Pancreas (tissue), 10 donors: Measurements from ENCODE around the gene ZFHX2. TPM values are rescaled to one million over a fixed set of nuclear protein-coding genes. Genes with fewer than 3 reads are reported as not detected.

Source experiments
- ATAC-seq, 4 donors: fragments of 200-7000 bp; cut with Tn5 transposase; one replicate each; pipeline versions ENCODE4 v1.8.0 to v1.9.1; 2020; ENCODE audit warnings: mild to moderate bottlenecking in 4 of 4, moderate library complexity in 4 of 4
- DNase-seq, 6 donors: peaks; one replicate each; pipeline ENCODE4 v3.0.0-alpha.2; 2020
- FAIRE-seq: peaks from 2 replicates; lab custom pipeline; 2012; peaks lifted over from hg19 to GRCh38; lab: Jason Lieb, UNC
- H3K27ac ChIP-seq, 4 donors: fragments of 200-600 bp; sonication (generic); 1 replicate in 3 of 4; 2 replicates in 1 of 4; pipeline versions ENCODE4 v1.5.0 to v1.8.0; 2020
- H3K27me3 ChIP-seq, 4 donors: fragments of 200-600 bp; one replicate each; pipeline ENCODE4 v1.8.0; 2021
- H3K36me3 ChIP-seq, 3 donors: fragments of 200-600 bp; sonication (generic) in 1 of 3; one replicate each; pipeline versions ENCODE4 v1.5.0 to v1.8.0; 2020 to 2021
- H3K4me1 ChIP-seq, 3 donors: fragments of 200-600 bp; one replicate each; pipeline ENCODE4 v1.8.0; 2021
- H3K4me3 ChIP-seq, 4 donors: fragments of 200-600 bp; sonication (generic) in 2 of 4; one replicate each; pipeline versions ENCODE4 v1.5.0 to v1.8.0; 2020 to 2021
- H3K9me3 ChIP-seq, 4 donors: fragments of 200-600 bp; one replicate each; pipeline ENCODE4 v1.8.0; 2021
- WGBS, 2 donors: extraction: QIAGEN DNeasy Blood & Tissue Kit; methylation state at CpG; one replicate each; pipeline ENCODE4 v1.1.7; 2013; 5-methylcytosine and 5-hydroxymethylcytosine counted together
- intact Hi-C, 3 donors: fragments of 100-400 bp; cut with DNase I; formaldehyde crosslinking; loops; one replicate each; pipeline versions ENCODE4 v1.11.1 to v1.14.2; 2022
- polyA plus RNA-seq, 2 donors: library from polyadenylated mRNA; stranded (reverse); fragments of 200-250 nt; gene quantifications; one replicate each; pipeline ENCODE4 v1.2.3, GENCODE V29; 2013
- total RNA-seq, 6 donors: library from RNA; stranded (reverse); fragmentation: NEBNext Ultra II Directional in 4 of 6; extraction: Animal tissue kit (Norgen Biotek cat#: 25700) in 4 of 6; gene quantifications; one replicate each; pipeline versions ENCODE4 v1.2.1 to v1.2.4, GENCODE V29; 2021 to 2023
- TF ChIP-seq, protein P1 (sequence below), 4 donors: fragments of 200-600 bp; sonication (generic) in 3 of 4; IDR thresholded peaks; one replicate each; pipeline versions ENCODE4 v1.5.0 to v1.8.0; 2021; ENCODE audit warnings: antibody characterized with exemption in 4 of 4
- donor health status: healthy with polysubstance abuse.
- donor health status: DM: no; HTN: no; CAD: no; lungs with moderate emphysema.
- donor health status: DM: no; HTN: no; CAD: no.
- donor health status: control.
- donor health status: control.
- donor health status: Bipolar disorder and iron deficiency.
- donor health status: DM: yes; HTN: yes; CAD: no.
- donor health status: DM: no; HTN: no; CAD: no.
- donor health status: DM: no; HTN: no; CAD: no.
- donor health status: DM: yes; HTN: yes; CAD: no.

ZFHX2 gene
- total and polyA plus RNA-seq, 8 donors = 0.63 to 3.8 (median 1.2) TPM

DNA sequence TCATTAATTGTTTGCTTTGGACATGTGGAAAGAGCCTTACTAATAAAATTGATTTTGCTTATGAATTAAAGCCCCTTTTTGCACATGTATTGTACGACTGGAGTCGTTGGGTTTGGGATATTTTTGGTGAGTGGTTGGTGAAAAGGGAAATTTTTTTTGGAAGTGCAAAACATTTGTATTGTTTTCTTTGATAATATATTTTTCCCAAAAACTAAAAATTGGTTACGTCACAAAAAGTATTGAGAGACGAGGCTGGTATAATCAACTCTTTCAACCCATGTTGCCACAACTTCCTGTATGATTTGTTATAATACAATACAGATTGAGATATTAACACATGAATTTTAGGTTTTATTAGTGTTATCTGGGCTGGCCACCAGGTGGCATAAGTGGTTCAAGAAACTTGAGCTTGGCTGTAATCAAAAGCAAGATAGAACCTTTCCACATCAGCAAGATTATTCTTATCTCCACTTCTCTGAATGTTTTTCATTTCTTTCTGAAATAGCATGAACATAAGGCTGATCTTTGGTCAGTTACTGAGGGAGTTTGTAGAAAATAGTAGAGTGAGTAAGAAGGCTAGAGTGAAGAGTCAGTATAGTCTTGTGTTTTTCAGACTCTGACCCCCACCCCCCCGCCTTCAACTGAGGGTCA, 73.3 kb downstream of the ZFHX2 start:
- ATAC-seq (peak; percentile 73 to 94 (median 86)), DNase-seq (peak in 5 of 6 donors; percentile 34 to 67 (median 48)), FAIRE-seq (peak; percentile 92)
- 21 to 28% methylated on average over 5 of the region's 5 CpGs for WGBS, 2 donors
- Histone ChIP-seq H3K27ac (no peak overlapping the region), H3K27me3 (no peaks in the 10 kb centered on the region), H3K4me1 (no peaks in the 10 kb centered on the region), H3K4me3 (no peak overlapping the region), H3K36me3 (peaks cover 6 to 39% (median 27%) of the 10 kb centered on the region in 3 donors), H3K9me3 (no peaks in the 10 kb centered on the region)
- intact Hi-C loops = loop anchor here in 1 of 3 donors (5.0 kb wide), 1 partner anchor 84 kb away; no protein-coding TSS in a partner anchor
- TF ChIP-seq, protein P1, sequence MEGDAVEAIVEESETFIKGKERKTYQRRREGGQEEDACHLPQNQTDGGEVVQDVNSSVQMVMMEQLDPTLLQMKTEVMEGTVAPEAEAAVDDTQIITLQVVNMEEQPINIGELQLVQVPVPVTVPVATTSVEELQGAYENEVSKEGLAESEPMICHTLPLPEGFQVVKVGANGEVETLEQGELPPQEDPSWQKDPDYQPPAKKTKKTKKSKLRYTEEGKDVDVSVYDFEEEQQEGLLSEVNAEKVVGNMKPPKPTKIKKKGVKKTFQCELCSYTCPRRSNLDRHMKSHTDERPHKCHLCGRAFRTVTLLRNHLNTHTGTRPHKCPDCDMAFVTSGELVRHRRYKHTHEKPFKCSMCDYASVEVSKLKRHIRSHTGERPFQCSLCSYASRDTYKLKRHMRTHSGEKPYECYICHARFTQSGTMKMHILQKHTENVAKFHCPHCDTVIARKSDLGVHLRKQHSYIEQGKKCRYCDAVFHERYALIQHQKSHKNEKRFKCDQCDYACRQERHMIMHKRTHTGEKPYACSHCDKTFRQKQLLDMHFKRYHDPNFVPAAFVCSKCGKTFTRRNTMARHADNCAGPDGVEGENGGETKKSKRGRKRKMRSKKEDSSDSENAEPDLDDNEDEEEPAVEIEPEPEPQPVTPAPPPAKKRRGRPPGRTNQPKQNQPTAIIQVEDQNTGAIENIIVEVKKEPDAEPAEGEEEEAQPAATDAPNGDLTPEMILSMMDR (IDR thresholded peaks at IDR 0.05) = peak in 3 of 4 donors; percentile 29 to 56 (median 50)

DNA sequence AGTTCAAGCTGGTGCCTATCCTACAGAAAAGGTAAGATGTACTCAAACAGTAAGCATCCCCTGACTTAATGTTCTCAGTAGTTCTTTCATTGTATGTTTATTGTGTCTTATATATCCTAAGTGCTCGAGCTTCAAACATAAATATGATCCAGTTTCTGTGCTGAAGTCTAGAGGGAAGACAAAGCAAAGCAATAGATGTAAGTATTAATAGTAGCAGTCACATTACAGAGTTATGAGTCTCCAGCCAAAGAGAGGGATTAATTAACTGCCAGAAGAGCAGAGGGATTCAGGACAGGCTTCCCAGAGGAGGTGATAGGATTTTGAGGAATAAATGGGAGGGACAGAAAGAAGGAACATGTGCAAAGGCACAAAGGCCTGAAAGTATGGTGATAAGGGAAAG, 80.6 kb downstream of the ZFHX2 start:
- TF ChIP-seq, protein P1 (IDR thresholded peaks at IDR 0.05) = no peak
- Histone ChIP-seq H3K27ac (no peak overlapping the region), H3K4me3 (no peak overlapping the region), H3K36me3 (peaks cover 0 to 37% (median 13%) of the 10 kb centered on the region in 3 donors), H3K9me3 (no peaks in the 10 kb centered on the region), H3K4me1 (peaks cover 0 to 6% (median 5%) of the 10 kb centered on the region in 3 donors), H3K27me3 (no peaks in the 10 kb centered on the region)
- ATAC-seq = no peak
- no peak for DNase-seq
- FAIRE-seq = no peak
- intact Hi-C loops = no loop called here
- 80 to 88% methylated on average over 1 of the region's 1 CpG for WGBS, 2 donors

Other genes starting within 250 kb of the ZFHX2 start
- 10 to 100 TPM in 2 of 6 donors, 1 to 10 TPM in 4; 4.1 to 12.8 (median 5.6) TPM for gene PPP1R3E, start 248.9 kb downstream of the ZFHX2 start, total RNA-seq
- 10 to 100 TPM; 18.0 to 25.9 TPM for gene PPP1R3E, start 248.9 kb downstream of the ZFHX2 start, polyA plus RNA-seq
- 10 to 100 TPM; 24.8 to 29.7 (median 26.2) TPM for gene BCL2L2, start 244.9 kb downstream of the ZFHX2 start, total RNA-seq
- gene BCL2L2, start 244.9 kb downstream of the ZFHX2 start, polyA plus RNA-seq = 10 to 100 TPM; 28.8 to 31.6 TPM
- 10 to 100 TPM; 32.6 to 82.2 (median 45.0) TPM for gene PABPN1, start 230.3 kb downstream of the ZFHX2 start, total RNA-seq
- 100 to 1,000 TPM; 154 to 166 TPM for gene PABPN1, start 230.3 kb downstream of the ZFHX2 start, polyA plus RNA-seq
- gene SLC22A17, start 198.9 kb downstream of the ZFHX2 start, total RNA-seq = 10 to 100 TPM in 4 of 6 donors, 1 to 10 TPM in 2; 6.4 to 19.6 (median 10.3) TPM
- gene SLC22A17, start 198.9 kb downstream of the ZFHX2 start, polyA plus RNA-seq = 10 to 100 TPM; 29.9 to 90.7 TPM
- 1 to 10 TPM in 2 of 6 donors, under 1 TPM in 4; 0.23 to 2.2 (median 0.71) TPM for gene EFS, start 186.6 kb downstream of the ZFHX2 start, total RNA-seq
- 1 to 10 TPM; 1.7 to 3.0 TPM for gene EFS, start 186.6 kb downstream of the ZFHX2 start, polyA plus RNA-seq
- gene IL25, start 179.0 kb downstream of the ZFHX2 start, total RNA-seq = not detected
- not detected for gene IL25, start 179.0 kb downstream of the ZFHX2 start, polyA plus RNA-seq
- under 1 TPM in 1 of 6 donors, not detected in 5; 0.25 TPM for gene CMTM5, start 174.7 kb downstream of the ZFHX2 start, total RNA-seq
- gene CMTM5, start 174.7 kb downstream of the ZFHX2 start, polyA plus RNA-seq = under 1 TPM; 0.16 to 0.53 TPM
- gene MYH6, start 143.5 kb downstream of the ZFHX2 start, total RNA-seq = under 1 TPM in 4 of 6 donors, not detected in 2; 0.03 to 0.16 (median 0.05) TPM
- gene MYH6, start 143.5 kb downstream of the ZFHX2 start, polyA plus RNA-seq = under 1 TPM; 0.56 to 0.72 TPM
- gene MYH7, start 116.1 kb downstream of the ZFHX2 start, total RNA-seq = 1 to 10 TPM in 1 of 6 donors, under 1 TPM in 5; 0.19 to 6.3 (median 0.40) TPM
- gene MYH7, start 116.1 kb downstream of the ZFHX2 start, polyA plus RNA-seq = 1 to 10 TPM in 1 of 2 donors, under 1 TPM in 1; 0.34 to 1.1 TPM
- 10 to 100 TPM in 5 of 6 donors, 1 to 10 TPM in 1; 9.8 to 18.8 (median 15.4) TPM for gene NGDN, start 82.1 kb downstream of the ZFHX2 start, total RNA-seq
- 10 to 100 TPM; 18.3 to 33.7 TPM for gene NGDN, start 82.1 kb downstream of the ZFHX2 start, polyA plus RNA-seq
- gene THTPA, start 4.5 kb upstream of the ZFHX2 start, total RNA-seq = 10 to 100 TPM in 1 of 6 donors, 1 to 10 TPM in 5; 5.6 to 11.6 (median 8.4) TPM
- gene THTPA, start 4.5 kb upstream of the ZFHX2 start, polyA plus RNA-seq = 10 to 100 TPM; 11.9 TPM
- gene AP1G2, start 16.0 kb upstream of the ZFHX2 start, total RNA-seq = 100 to 1,000 TPM in 1 of 6 donors, 10 to 100 TPM in 5; 57.4 to 153 (median 70.4) TPM
- gene AP1G2, start 16.0 kb upstream of the ZFHX2 start, polyA plus RNA-seq = 100 to 1,000 TPM; 303 to 392 TPM
- under 1 TPM; 0.12 to 0.47 (median 0.29) TPM for gene JPH4, start 27.0 kb upstream of the ZFHX2 start, total RNA-seq
- 1 to 10 TPM in 1 of 2 donors, under 1 TPM in 1; 0.46 to 1.3 TPM for gene JPH4, start 27.0 kb upstream of the ZFHX2 start, polyA plus RNA-seq
- gene DHRS2, start 84.6 kb upstream of the ZFHX2 start, total RNA-seq = 1 to 10 TPM in 5 of 6 donors, under 1 TPM in 1; 0.43 to 7.7 (median 3.4) TPM
- gene DHRS2, start 84.6 kb upstream of the ZFHX2 start, polyA plus RNA-seq = 10 to 100 TPM; 20.8 to 21.6 TPM